Ovary (tissue), 3 donors: Measurements from ENCODE around the gene MYO9B.

Source experiments
- CTCF ChIP-seq, 3 donors: fragments of 450-650 bp in 2 of 3; fragments of 200-600 bp in 1 of 3; IDR thresholded peaks; one replicate each; pipeline versions ENCODE4 v1.5.1 to v1.8.0; 2016 to 2022; ENCODE audit warnings: antibody characterized with exemption in 3 of 3, mild to moderate bottlenecking in 1 of 3
- EP300 ChIP-seq: sonication (generic); formaldehyde crosslinking; IDR thresholded peaks from one replicate; pipeline ENCODE4 v1.6.1; 2017; ENCODE audit warnings: antibody characterized with exemption
- donor health status: DM: no; HTN: no; CAD: no.

DNA sequence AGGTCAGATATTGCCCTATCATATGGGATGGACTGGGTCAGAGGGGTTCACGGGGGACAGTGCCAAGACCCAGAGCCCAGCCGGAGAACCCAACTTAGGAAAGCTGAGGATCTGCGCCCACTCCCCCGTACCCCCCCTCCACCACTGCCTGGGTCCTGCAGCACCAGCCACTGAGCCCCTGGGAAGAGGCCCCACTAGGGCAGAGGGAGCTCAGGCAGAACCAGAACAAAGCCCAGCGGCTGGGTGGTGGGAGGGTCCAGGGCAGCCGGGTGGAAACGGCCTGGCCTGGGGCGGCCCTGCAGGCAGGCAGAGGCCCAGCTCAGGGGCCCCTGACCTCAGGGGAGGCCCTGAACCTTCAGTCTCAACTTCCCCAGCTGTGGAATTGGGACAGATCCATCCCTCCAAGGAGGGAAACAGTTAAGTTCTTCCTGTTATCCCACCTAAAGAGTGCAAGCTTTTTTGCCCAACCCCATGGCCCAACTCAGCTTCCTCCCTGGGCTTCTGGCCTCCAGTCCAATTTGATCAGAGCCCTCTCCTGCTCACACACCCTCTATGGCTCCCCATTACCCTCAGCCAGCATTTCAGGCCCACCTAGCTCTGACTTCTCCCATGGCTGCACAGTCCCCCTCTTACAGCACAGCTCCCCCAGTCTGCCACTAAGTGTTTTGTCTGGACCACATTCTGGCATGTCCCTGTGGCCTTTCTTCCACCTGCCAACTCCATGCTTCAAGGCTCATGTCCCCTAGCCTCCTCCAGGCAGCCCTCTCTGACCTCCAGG, 167.0 kb downstream of the MYO9B start:
- TF ChIP-seq CTCF (IDR thresholded peaks at IDR 0.05) (no peak), EP300 (no peak)
